ENCODE results near the gene FBH1. TPM values are rescaled to one million over a fixed set of nuclear protein-coding genes. Genes with fewer than 3 reads are reported as not detected.

FBH1 gene
- total RNA-seq, 2 experiments from 2014 or later: 62.6 to 64.4 TPM

GRCh38 chr10:5882961-5883360 lies 7.1 kb upstream of the FBH1 start:
- ChIA-PET CTCF (interaction anchor here (0.5 to 1.6 kb wide), 3 partner anchors 9 to 765 kb away, joined by 3 to 5 read pairs (median 4); no protein-coding TSS in a partner anchor), POLR2A (no interaction called here)
- no peak for DNase-seq
- H3K9me3 Mint-ChIP-seq (ENCODE audit: insufficient read depth): no peaks in the 10 kb centered on the region
- H3K4me3 Mint-ChIP-seq: no peak overlapping the region
- H3K27me3 Mint-ChIP-seq (ENCODE audit: low read depth): no peaks in the 10 kb centered on the region
- peaks cover 4% of the 10 kb centered on the region for H3K4me1 Mint-ChIP-seq (ENCODE audit: low read depth)
- no peak for ATAC-seq
- no peak overlapping the region for H3K27ac Mint-ChIP-seq
- peaks cover 35% of the 10 kb centered on the region for H3K36me3 Mint-ChIP-seq (ENCODE audit: low read depth)

- ATAC-seq (no peak), DNase-seq (no peak)
- H3K9me3 Mint-ChIP-seq (ENCODE audit: insufficient read depth): no peaks in the 10 kb centered on the region
- ChIA-PET POLR2A (interaction anchor here (1.4 kb wide), 1 partner anchor 72 kb away, joined by 3 read pairs; no protein-coding TSS in a partner anchor), CTCF (interaction anchor here (1.7 kb wide), 1 partner anchor 11 kb away, joined by 7 read pairs; no protein-coding TSS in a partner anchor)
- H3K27me3 Mint-ChIP-seq (ENCODE audit: low read depth): no peaks in the 10 kb centered on the region
- H3K27ac Mint-ChIP-seq: no peak overlapping the region
- peaks cover 25% of the 10 kb centered on the region for H3K36me3 Mint-ChIP-seq (ENCODE audit: low read depth)
- H3K4me1 Mint-ChIP-seq (ENCODE audit: low read depth): peaks cover 14% of the 10 kb centered on the region
- H3K4me3 Mint-ChIP-seq: no peak overlapping the region
These were observed 4.4 kb upstream of the FBH1 start for GRCh38 chr10:5885619-5886018.

GRCh38 chr10:5887029-5887428 lies 3.0 kb upstream of the FBH1 start:
- Mint-ChIP-seq H3K27me3 (ENCODE audit: low read depth) (no peaks in the 10 kb centered on the region), H3K4me1 (ENCODE audit: low read depth) (peaks cover 26% of the 10 kb centered on the region), H3K9me3 (ENCODE audit: insufficient read depth) (no peaks in the 10 kb centered on the region), H3K27ac (no peak overlapping the region), H3K36me3 (ENCODE audit: low read depth) (peaks cover 23% of the 10 kb centered on the region), H3K4me3 (no peak overlapping the region)
- ATAC-seq (no peak), DNase-seq (no peak)
- ChIA-PET CTCF (no interaction called here), POLR2A (interaction anchor here (1.3 kb wide), 1 partner anchor 76 kb away, joined by 3 read pairs; no protein-coding TSS in a partner anchor)

DNA sequence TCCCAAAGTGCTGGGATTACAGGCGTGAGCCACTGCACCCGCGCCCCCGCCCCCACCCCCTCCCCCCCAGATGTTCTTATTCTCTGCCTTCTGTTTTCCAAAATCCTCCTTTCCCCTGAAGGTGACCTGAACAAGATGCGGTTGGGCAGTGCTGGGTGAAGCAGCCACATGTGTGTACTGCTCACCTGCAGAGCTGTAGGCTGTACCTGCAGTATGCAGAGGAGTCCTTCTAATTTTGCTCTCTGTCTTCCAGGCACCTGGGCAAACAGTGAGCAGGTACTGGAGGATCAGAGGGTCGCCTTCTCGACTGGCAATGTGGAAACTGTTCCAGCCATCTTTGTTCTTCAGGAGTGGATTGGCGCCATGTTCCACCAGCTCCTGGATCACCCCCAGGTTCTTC lies 2.4 kb upstream of the FBH1 start:
- H3K36me3 Mint-ChIP-seq (ENCODE audit: low read depth): peaks cover 23% of the 10 kb centered on the region
- H3K27me3 Mint-ChIP-seq (ENCODE audit: low read depth): no peaks in the 10 kb centered on the region
- CTCF ChIA-PET: interaction anchor here (0.8 to 1.7 kb wide), 4 partner anchors 9 to 514 kb away, joined by 3 to 6 read pairs (median 4); no protein-coding TSS in a partner anchor
- no peak for ATAC-seq
- DNase-seq: no peak
- no peak overlapping the region for H3K27ac Mint-ChIP-seq
- H3K4me1 Mint-ChIP-seq (ENCODE audit: low read depth): peaks cover 32% of the 10 kb centered on the region
- no peak overlapping the region for H3K4me3 Mint-ChIP-seq
- POLR2A ChIA-PET: interaction anchor here (1.3 kb wide), 1 partner anchor 77 kb away, joined by 3 read pairs; no protein-coding TSS in a partner anchor
- H3K9me3 Mint-ChIP-seq (ENCODE audit: insufficient read depth): no peaks in the 10 kb centered on the region

DNA sequence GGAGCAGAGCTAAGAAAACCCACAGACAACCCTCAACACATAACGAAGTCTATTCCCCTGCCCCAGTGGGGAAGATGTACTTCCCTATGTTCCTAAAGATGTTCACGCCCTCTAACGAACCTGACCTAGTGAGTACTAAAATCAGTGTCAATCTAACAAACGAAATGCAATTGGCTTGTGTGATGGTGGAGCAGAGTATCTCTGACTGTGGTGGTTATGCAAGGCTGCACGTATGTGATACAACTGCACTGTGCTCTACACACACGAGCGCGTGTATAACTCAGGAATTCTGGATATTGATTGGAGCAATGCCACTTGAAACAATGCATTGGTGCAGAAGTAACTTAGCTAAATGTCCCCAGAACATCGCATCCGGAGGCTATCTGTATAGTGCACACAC lies 1.7 kb upstream of the FBH1 start:
- H3K36me3 Mint-ChIP-seq (ENCODE audit: low read depth): peaks cover 19% of the 10 kb centered on the region
- peak overlapping the region; percentile 78 for H3K4me3 Mint-ChIP-seq
- peaks cover 33% of the 10 kb centered on the region for H3K4me1 Mint-ChIP-seq (ENCODE audit: low read depth)
- ATAC-seq (no peak), DNase-seq (no peak)
- H3K27me3 Mint-ChIP-seq (ENCODE audit: low read depth): no peaks in the 10 kb centered on the region
- ChIA-PET POLR2A (interaction anchor here (0.8 to 2.6 kb wide), 4 partner anchors 75 to 514 kb away, joined by 3 to 14 read pairs (median 3); partner anchors contain the start of gene GDI2), CTCF (interaction anchor here (0.8 to 3.1 kb wide), 7 partner anchors 9 to 513 kb away, joined by 3 to 12 read pairs (median 4); no protein-coding TSS in a partner anchor)
- no peaks in the 10 kb centered on the region for H3K9me3 Mint-ChIP-seq (ENCODE audit: insufficient read depth)
- H3K27ac Mint-ChIP-seq: no peak overlapping the region

- peaks cover 39% of the 10 kb centered on the region for H3K4me1 Mint-ChIP-seq (ENCODE audit: low read depth)
- peaks cover 20% of the 10 kb centered on the region for H3K36me3 Mint-ChIP-seq (ENCODE audit: low read depth)
- ATAC-seq (peak; percentile 34), DNase-seq (peak; percentile 56)
- CTCF ChIA-PET: interaction anchor here (0.9 to 3.1 kb wide), 10 partner anchors 11 to 266 kb away, joined by 3 to 12 read pairs (median 5); no protein-coding TSS in a partner anchor
- H3K9me3 Mint-ChIP-seq (ENCODE audit: insufficient read depth): no peaks in the 10 kb centered on the region
- peak overlapping the region; percentile 80 for H3K4me3 Mint-ChIP-seq
- H3K27me3 Mint-ChIP-seq (ENCODE audit: low read depth): no peaks in the 10 kb centered on the region
- POLR2A ChIA-PET: interaction anchor here (0.8 to 2.6 kb wide), 4 partner anchors 75 to 513 kb away, joined by 3 to 14 read pairs (median 3); partner anchors contain the start of gene GDI2
- H3K27ac Mint-ChIP-seq: peak overlapping the region; percentile 32
These were observed 1.0 kb upstream of the FBH1 start for GRCh38 chr10:5888843-5889623.

GRCh38 chr10:5890452-5890915 lies 441 bp downstream of the FBH1 start:
- H3K4me1 Mint-ChIP-seq (ENCODE audit: low read depth): peaks cover 47% of the 10 kb centered on the region
- peak; percentile 10 for ATAC-seq

DNA sequence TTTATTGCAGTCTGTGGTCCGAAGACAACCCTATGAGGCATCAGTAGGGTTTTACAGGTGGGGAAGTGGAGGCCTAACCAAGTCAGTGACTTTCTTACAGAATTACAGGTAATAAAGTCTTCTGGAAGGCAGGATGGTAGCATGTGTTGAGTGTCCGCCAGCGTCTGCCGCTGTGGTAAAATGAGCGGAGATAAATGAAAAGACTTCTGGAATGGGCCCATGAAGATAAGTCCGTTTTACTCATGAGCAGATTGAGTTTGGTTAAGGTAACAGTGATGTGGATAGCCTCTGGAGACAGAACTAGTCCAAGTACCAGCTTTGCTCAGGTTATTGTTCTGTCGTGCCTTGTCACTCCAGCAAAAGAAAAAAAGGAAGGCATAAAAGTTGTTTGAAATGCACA lies 966 bp downstream of the FBH1 start:
- ChIA-PET POLR2A (interaction anchor here (0.5 to 1.7 kb wide), 3 partner anchors 13 to 159 kb away, joined by 3 to 7 read pairs (median 6); partner anchors contain the start of gene IL15RA), CTCF (interaction anchor here (0.6 to 3.1 kb wide), 7 partner anchors 8 to 195 kb away, joined by 3 to 12 read pairs (median 3); partner anchors contain the start of gene IL15RA)
- ATAC-seq (no peak), DNase-seq (no peak)
- peak overlapping the region; percentile 83 for H3K4me3 Mint-ChIP-seq
- no peaks in the 10 kb centered on the region for H3K9me3 Mint-ChIP-seq (ENCODE audit: insufficient read depth)
- H3K27ac Mint-ChIP-seq: peak overlapping the region; percentile 75
- no peaks in the 10 kb centered on the region for H3K27me3 Mint-ChIP-seq (ENCODE audit: low read depth)
- peaks cover 52% of the 10 kb centered on the region for H3K4me1 Mint-ChIP-seq (ENCODE audit: low read depth)
- H3K36me3 Mint-ChIP-seq (ENCODE audit: low read depth): peaks cover 27% of the 10 kb centered on the region

More at GRCh38 chr10:5890452-5890915, 441 bp downstream of the FBH1 start:
- no peaks in the 10 kb centered on the region for H3K27me3 Mint-ChIP-seq (ENCODE audit: low read depth)
- H3K4me3 Mint-ChIP-seq: peak overlapping the region; percentile 83
- ChIA-PET CTCF (interaction anchor here (0.6 to 3.1 kb wide), 12 partner anchors 9 to 268 kb away, joined by 3 to 12 read pairs (median 4); partner anchors contain the start of gene IL15RA), POLR2A (interaction anchor here (0.5 to 2.6 kb wide), 5 partner anchors 14 to 160 kb away, joined by 3 to 14 read pairs (median 6); partner anchors contain the start of genes GDI2 and IL15RA)
- peaks cover 25% of the 10 kb centered on the region for H3K36me3 Mint-ChIP-seq (ENCODE audit: low read depth)
- peak overlapping the region; percentile 75 for H3K27ac Mint-ChIP-seq
- peak; percentile 41 for DNase-seq
- no peaks in the 10 kb centered on the region for H3K9me3 Mint-ChIP-seq (ENCODE audit: insufficient read depth)

GRCh38 chr10:5892007-5892406 lies 2.0 kb downstream of the FBH1 start:
- Mint-ChIP-seq H3K27me3 (ENCODE audit: low read depth) (no peaks in the 10 kb centered on the region), H3K27ac (no peak overlapping the region), H3K36me3 (ENCODE audit: low read depth) (peaks cover 34% of the 10 kb centered on the region), H3K4me3 (peak overlapping the region; percentile 19), H3K9me3 (ENCODE audit: insufficient read depth) (no peaks in the 10 kb centered on the region), H3K4me1 (ENCODE audit: low read depth) (peaks cover 61% of the 10 kb centered on the region)
- CTCF ChIA-PET: interaction anchor here (3.5 kb wide), 1 partner anchor 19 kb away, joined by 15 read pairs; no protein-coding TSS in a partner anchor
- POLR2A ChIA-PET: no interaction called here
- no peak for ATAC-seq
- DNase-seq: no peak

- H3K36me3 Mint-ChIP-seq (ENCODE audit: low read depth): peaks cover 44% of the 10 kb centered on the region
- ChIA-PET POLR2A (interaction anchor here (1.8 kb wide), 1 partner anchor 80 kb away, joined by 5 read pairs; the partner anchor contains the start of gene GDI2), CTCF (interaction anchor here (1.1 to 3.5 kb wide), 2 partner anchors 20 to 197 kb away, joined by 5 to 15 read pairs; no protein-coding TSS in a partner anchor)
- no peak for ATAC-seq
- H3K27ac Mint-ChIP-seq: no peak overlapping the region
- peaks cover 55% of the 10 kb centered on the region for H3K4me1 Mint-ChIP-seq (ENCODE audit: low read depth)
- H3K9me3 Mint-ChIP-seq (ENCODE audit: insufficient read depth): peaks cover 11% of the 10 kb centered on the region
- H3K4me3 Mint-ChIP-seq: no peak overlapping the region
- H3K27me3 Mint-ChIP-seq (ENCODE audit: low read depth): no peaks in the 10 kb centered on the region
- no peak for DNase-seq
These were observed 3.3 kb downstream of the FBH1 start for GRCh38 chr10:5893321-5893720.

GRCh38 chr10:5894403-5894802 lies 4.4 kb downstream of the FBH1 start:
- H3K36me3 Mint-ChIP-seq (ENCODE audit: low read depth): peaks cover 44% of the 10 kb centered on the region
- POLR2A ChIA-PET: interaction anchor here (0.6 to 1.8 kb wide), 3 partner anchors 76 to 1555 kb away, joined by 3 to 5 read pairs (median 3); partner anchors contain the start of gene GDI2

More at GRCh38 chr10:5894403-5894802, 4.4 kb downstream of the FBH1 start:
- Mint-ChIP-seq H3K27me3 (ENCODE audit: low read depth) (no peaks in the 10 kb centered on the region), H3K27ac (no peak overlapping the region), H3K9me3 (ENCODE audit: insufficient read depth) (peaks cover 11% of the 10 kb centered on the region), H3K4me3 (no peak overlapping the region), H3K4me1 (ENCODE audit: low read depth) (peaks cover 50% of the 10 kb centered on the region)
- CTCF ChIA-PET: interaction anchor here (0.6 to 3.5 kb wide), 5 partner anchors 9 to 265 kb away, joined by 3 to 15 read pairs (median 3); no protein-coding TSS in a partner anchor
- no peak for DNase-seq
- ATAC-seq: no peak

All from activated CD8-positive, alpha-beta T cell treated with anti-CD3 and anti-CD28 coated beads, Interleukin-2, amount 10 ng/mL, durations not matched to agents 7 days and 5 days (primary cell).